Epithelial cell of proximal tubule (primary cell): ENCODE results near the gene SLCO4A1. TPM values are rescaled to one million over a fixed set of nuclear protein-coding genes. Genes with fewer than 3 reads are reported as not detected.

Experiments used
- DNase-seq: peaks from one replicate; pipeline ENCODE4 v3.0.0-alpha.2; 2011; ENCODE audit warnings: low read depth
- H3K4me3 ChIP-seq: 2 replicates; pipeline ENCODE4 v1.5.1; 2011; ENCODE audit warnings: low read depth, mild to moderate bottlenecking, low read length
- total RNA-seq: library from RNA; depleted of rRNA; stranded (reverse); fragments of >200 nt; gene quantifications from 2 replicates; pipeline ENCODE4 v1.2.3, GENCODE V29; 2015
- TF ChIP-seq, protein P1 (sequence below): conservative IDR thresholded peaks from 2 replicates; pipeline ENCODE4 v1.5.1; 2012; ENCODE audit warnings: low read depth, mild to moderate bottlenecking, low read length

Gene SLCO4A1
- total RNA-seq, 1 donor from 2014 or later = 57.3 TPM

DNA sequence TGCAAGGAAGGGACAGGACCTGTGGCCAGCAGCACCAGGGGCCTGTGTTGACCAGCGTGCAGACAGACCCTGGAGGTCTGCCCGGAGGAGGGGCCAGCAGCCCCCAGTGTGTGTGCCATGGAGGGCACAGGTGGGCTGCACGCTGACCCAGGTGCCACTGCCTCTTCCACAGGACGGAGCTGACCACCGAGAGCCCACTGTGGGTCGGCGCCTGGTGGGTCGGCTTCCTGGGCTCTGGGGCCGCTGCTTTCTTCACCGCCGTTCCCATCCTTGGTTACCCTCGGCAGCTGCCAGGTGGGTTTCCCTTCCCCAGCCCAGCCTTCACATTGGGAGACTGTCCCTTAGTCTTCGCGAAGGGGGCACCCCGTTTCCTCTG is 17.9 kb downstream of the SLCO4A1 start:
- TF ChIP-seq, protein P1, sequence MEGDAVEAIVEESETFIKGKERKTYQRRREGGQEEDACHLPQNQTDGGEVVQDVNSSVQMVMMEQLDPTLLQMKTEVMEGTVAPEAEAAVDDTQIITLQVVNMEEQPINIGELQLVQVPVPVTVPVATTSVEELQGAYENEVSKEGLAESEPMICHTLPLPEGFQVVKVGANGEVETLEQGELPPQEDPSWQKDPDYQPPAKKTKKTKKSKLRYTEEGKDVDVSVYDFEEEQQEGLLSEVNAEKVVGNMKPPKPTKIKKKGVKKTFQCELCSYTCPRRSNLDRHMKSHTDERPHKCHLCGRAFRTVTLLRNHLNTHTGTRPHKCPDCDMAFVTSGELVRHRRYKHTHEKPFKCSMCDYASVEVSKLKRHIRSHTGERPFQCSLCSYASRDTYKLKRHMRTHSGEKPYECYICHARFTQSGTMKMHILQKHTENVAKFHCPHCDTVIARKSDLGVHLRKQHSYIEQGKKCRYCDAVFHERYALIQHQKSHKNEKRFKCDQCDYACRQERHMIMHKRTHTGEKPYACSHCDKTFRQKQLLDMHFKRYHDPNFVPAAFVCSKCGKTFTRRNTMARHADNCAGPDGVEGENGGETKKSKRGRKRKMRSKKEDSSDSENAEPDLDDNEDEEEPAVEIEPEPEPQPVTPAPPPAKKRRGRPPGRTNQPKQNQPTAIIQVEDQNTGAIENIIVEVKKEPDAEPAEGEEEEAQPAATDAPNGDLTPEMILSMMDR = no peak
- H3K4me3 ChIP-seq = no peak overlapping the region
- no peak for DNase-seq

DNA sequence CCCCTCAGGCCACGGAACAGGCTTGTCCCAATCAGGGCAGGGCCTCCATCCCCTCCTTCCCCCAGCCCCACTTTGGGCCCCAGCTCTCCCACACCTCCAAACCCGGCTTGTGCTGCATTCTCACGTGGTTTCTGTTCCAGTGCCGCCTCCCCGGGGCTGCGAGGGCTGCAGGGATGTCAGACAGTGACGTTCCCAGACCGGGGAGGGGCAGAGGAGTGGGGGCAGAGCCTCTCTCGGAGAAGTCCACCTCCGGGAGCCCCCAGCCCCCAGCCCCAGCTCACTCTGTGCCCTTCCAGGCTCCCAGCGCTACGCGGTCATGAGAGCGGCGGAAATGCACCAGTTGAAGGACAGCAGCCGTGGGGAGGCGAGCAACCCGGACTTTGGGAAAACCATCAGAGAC is 18.5 kb downstream of the SLCO4A1 start:
- TF ChIP-seq, protein P1 = no peak
- DNase-seq = no peak

DNA sequence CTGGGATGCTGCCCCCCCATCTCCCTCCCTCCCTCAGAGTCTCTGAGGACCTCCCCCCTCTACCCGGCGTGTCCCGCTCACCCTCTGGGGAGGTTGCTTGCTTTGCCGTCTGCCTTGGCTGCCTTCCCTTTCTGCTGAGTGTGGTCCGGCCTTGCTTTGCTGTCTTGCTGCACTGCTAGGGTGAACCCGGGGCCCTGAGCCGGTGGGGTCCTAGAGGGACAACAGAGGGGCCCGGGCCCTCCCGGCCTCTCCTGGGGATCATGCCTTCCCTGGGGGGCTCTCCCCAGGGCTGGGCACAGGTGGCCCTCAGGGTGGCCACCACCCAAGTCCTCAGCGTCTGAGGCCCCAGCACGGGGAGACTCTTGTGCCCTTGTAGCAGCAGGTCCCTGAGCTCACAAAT is 19.3 kb downstream of the SLCO4A1 start:
- no peak for DNase-seq
- TF ChIP-seq, protein P1 = no peak
- no peak overlapping the region for H3K4me3 ChIP-seq

More for the DNA sequence above, 18.5 kb downstream of the SLCO4A1 start:
- no peak overlapping the region for H3K4me3 ChIP-seq

DNA sequence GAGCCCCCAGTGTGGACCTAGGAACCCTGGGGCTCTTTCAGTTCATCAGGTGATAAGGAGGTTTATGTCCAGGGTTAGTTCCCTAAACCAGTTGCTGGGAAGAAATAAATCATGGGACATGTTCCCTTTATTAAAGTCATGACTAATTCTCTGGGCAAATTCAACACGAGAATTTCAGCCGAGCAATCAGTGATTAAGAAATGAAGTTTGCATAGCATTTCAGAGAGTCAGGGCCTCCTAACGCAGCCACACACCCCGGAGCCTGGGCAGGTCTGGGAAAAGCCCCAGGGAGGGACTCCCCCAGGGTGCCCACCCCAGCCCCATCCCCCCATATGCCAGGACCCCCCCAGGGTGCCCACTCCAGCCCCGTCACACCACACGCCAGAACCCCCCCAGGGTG is 20.1 kb downstream of the SLCO4A1 start:
- DNase-seq = no peak
- no peak overlapping the region for H3K4me3 ChIP-seq
- TF ChIP-seq, protein P1 = no peak

DNA sequence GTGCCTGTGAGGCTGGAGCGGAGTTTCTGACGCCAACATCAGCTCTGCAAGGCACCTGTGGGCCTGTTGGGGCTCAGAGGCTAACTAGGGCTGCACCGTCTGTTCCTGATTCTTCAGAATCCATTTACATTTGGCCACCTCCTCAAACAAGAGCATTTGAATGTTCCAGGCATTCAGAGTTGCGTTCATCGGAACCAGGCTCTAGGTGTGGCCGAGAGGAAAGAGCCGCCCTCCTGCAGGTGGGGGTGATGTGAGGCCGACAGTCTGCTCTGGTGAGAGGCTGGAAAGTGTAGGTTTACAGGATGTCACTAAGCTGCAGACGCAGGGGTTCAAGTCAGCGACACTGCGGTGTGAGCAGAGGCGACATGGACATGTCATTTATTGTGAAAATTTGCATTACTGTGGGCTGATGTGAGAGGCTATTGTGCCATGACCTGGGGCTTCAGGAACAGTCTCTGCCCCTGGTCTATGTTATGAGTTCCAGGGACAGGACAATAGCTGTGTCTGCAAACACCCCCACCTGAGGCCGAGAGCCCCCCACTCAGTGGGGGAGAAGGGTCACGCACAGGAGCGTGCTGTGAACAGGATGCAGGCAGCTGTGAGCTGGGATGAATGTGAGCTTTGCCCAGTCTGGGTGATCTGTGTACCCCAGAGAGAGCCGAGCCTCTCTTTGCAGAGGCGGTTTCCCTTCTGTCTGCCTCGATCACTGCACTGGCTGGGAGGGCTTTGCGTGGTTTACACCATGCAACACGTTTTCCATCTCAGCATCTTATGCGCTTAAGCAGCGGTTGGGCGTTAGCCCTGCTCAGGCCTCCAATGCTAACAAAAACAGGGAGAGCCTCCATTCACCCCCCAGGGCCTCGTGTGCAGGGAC is 21.1 kb downstream of the SLCO4A1 start:
- TF ChIP-seq, protein P1 = no peak
- H3K4me3 ChIP-seq = no peak overlapping the region
- DNase-seq = no peak

DNA sequence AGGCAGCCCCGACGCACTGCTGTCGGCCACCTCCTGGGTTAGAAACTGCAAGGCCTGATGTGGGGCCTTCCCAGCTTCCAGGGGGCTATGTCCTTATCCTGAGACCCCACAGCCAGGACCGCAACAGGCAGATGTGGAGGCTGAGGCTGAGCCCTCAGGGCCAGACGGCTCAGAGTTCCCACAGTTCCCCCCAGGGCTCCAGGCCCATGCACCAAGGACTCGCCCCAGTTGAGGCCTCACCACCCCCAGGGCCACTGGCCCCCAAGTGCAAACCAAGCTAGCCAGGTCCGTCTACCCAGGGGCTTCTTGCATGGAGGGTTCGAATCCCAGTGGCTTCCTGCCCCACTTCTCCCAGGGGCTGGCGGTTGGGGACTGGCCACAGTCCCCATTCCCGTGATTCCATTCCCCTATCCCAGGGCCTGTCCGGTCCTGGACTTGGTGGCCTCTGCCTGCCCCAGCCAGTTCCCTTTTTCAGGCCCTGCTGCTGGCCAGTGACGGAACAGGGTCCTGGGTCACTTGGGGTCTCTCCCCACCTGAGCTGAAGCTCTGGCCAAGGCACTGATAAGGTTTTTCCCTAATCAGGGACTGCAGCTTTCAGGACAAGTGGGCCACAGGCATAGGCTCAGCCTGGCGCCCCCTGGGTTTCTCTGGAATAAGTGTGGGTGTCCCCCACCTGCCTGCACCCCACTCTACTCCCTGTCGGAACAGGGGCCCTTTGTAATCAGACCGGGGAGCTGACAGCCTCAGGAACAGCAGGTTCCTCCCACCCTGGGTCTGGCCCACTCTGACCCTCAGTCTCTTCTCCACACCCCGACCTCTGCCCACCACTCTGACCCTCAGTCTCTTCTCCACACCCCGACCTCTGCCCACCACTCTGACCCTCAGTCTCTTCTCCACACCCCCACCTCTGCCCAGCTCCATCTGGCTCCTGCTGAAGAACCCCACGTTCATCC is 22.0 kb downstream of the SLCO4A1 start:
- no peak for DNase-seq
- no peak overlapping the region for H3K4me3 ChIP-seq
- TF ChIP-seq, protein P1 = no peak
